ENCODE data around the gene ELMO1. TPM values are rescaled to one million over a fixed set of nuclear protein-coding genes. Genes with fewer than 3 reads are reported as not detected.

ELMO1 gene
- polyA plus RNA-seq, 1 experiment = not detected

DNA sequence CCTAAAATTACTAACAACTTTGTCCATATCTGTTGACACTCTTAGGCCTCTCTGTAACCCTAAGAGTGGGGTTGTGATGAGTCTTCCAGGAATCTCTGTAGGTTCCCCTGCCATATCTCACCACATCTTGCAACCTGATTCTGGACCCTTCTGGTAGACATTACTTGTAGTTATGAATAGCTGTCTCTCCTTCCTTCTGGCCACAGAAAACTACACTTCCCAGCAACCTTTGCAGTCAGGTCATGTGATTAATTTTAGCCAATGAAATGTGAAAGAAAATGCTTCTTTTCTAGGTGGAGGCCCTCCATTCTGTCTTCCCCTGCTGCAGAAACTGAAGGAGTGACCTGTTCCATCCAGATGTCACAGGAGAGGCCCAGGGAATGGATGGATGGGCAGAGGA, 576.8 kb downstream of the ELMO1 start:
- Histone ChIP-seq H3K27ac (ENCODE audit: low read depth, low read length) (no peak overlapping the region), H3K9me3 (ENCODE audit: control insufficient read depth, insufficient read depth, low read length) (no peaks in the 10 kb centered on the region), H3K4me3 (ENCODE audit: low read depth, low read length) (no peak overlapping the region), H3K27me3 (ENCODE audit: control insufficient read depth, insufficient read depth, low read length) (no peaks in the 10 kb centered on the region)
- no peak for DNase-seq (ENCODE audit: low read depth, low spot score)
- CTCF ChIA-PET = no interaction called here
- POLR2A ChIA-PET = no interaction called here
- TF ChIP-seq, protein P1, sequence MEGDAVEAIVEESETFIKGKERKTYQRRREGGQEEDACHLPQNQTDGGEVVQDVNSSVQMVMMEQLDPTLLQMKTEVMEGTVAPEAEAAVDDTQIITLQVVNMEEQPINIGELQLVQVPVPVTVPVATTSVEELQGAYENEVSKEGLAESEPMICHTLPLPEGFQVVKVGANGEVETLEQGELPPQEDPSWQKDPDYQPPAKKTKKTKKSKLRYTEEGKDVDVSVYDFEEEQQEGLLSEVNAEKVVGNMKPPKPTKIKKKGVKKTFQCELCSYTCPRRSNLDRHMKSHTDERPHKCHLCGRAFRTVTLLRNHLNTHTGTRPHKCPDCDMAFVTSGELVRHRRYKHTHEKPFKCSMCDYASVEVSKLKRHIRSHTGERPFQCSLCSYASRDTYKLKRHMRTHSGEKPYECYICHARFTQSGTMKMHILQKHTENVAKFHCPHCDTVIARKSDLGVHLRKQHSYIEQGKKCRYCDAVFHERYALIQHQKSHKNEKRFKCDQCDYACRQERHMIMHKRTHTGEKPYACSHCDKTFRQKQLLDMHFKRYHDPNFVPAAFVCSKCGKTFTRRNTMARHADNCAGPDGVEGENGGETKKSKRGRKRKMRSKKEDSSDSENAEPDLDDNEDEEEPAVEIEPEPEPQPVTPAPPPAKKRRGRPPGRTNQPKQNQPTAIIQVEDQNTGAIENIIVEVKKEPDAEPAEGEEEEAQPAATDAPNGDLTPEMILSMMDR (IDR thresholded peaks at IDR 0.05; ENCODE audit: low read depth, low read length) = no peak

DNA sequence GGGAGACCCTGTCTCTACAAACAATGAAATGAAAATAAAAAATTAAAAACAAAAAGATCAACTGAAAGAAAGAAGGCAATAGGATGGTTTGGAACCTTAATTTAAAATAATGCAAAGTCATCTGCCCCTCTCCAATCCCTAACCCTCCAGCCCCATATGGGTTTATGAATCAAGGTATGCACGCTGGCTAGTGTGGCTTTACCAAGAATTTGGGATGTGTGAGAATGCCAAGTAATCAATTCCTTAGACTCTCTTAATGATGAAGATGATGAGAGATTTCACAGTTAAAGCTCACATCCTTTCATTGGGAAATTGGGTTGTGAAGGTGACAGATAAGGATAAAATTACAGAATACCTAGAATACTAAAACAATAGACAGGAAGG, 577.3 kb downstream of the ELMO1 start:
- Histone ChIP-seq H3K27me3 (ENCODE audit: control insufficient read depth, insufficient read depth, low read length) (no peaks in the 10 kb centered on the region), H3K27ac (ENCODE audit: low read depth, low read length) (no peak overlapping the region), H3K9me3 (ENCODE audit: control insufficient read depth, insufficient read depth, low read length) (no peaks in the 10 kb centered on the region), H3K4me3 (ENCODE audit: low read depth, low read length) (no peak overlapping the region)
- CTCF ChIA-PET = no interaction called here
- TF ChIP-seq, protein P1 (IDR thresholded peaks at IDR 0.05; ENCODE audit: low read depth, low read length) = no peak
- no peak for DNase-seq (ENCODE audit: low read depth, low spot score)
- POLR2A ChIA-PET = no interaction called here

DNA sequence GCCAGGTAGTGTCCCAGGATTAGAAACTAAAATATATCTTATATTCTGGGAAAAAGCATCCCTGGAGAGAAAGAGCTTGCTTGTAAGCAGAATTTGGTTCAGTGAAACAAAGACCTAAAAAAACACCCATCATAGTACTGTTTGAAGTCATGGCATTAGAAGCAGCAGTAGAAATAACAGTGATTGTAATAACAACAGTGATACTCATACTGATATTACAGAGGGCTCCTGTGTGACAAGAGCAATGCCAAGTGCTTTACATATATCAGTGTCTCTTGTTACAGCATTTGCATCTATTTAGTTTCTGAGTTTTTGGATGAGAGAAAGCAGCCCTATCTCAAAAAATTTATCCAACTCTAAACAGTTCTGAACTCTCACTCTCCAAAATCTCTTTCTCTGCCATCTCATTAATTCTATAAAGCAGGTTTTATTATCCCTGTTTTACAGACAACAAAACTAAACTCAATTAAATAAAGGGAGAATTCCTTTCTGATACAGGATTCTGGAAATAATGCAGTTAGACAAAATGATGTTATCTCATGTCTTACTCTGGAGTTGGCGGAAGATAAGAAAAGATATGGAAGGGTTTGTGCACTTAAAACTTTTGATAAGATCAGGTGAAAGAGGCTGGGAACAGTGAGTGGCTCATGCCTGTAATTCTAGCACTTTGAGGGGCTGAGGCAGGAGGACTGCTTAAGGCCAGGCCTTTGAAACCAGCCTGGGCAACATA, 577.9 kb downstream of the ELMO1 start:
- Histone ChIP-seq H3K27ac (ENCODE audit: low read depth, low read length) (no peak overlapping the region), H3K27me3 (ENCODE audit: control insufficient read depth, insufficient read depth, low read length) (no peaks in the 10 kb centered on the region), H3K4me3 (ENCODE audit: low read depth, low read length) (no peak overlapping the region), H3K9me3 (ENCODE audit: control insufficient read depth, insufficient read depth, low read length) (no peaks in the 10 kb centered on the region)
- CTCF ChIA-PET = interaction anchor here (0.6 kb wide), 1 partner anchor 8 kb away, joined by 3 read pairs; no protein-coding TSS in a partner anchor
- no peak for DNase-seq (ENCODE audit: low read depth, low spot score)
- TF ChIP-seq, protein P1 (IDR thresholded peaks at IDR 0.05; ENCODE audit: low read depth, low read length) = no peak
- POLR2A ChIA-PET = no interaction called here

DNA sequence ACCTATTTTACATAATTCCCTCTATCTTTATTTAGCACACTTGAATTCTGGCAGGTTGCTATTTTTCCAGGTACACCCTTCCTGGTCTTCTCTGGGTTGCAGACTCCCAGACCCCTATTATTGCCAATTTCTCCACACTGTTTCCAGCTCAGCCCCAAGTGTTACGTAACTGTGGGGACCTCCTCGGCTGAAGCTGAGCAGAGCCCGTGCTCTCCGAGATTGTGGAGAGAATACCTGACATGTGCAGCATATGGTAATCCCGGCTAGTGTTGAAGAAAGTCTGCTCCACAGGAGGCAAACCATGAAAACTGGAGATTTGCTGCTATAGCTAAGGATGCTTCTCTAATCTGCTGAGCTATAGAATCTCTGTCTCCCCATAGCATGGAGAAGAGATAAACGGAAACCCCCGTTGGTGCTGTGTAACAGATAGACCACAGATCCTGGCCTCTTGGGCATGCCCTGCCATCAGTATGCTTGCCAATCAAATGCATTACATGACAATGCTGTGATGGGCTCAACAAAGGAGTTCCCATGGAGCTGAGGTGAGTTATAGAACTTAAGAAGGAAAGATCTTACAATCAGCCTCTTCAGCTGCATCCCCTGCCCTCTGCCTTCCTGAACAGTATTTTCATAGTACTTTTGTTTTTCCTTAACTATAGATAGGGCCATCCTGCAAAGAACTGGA, 579.8 kb downstream of the ELMO1 start:
- Histone ChIP-seq H3K9me3 (ENCODE audit: control insufficient read depth, insufficient read depth, low read length) (no peaks in the 10 kb centered on the region), H3K27ac (ENCODE audit: low read depth, low read length) (no peak overlapping the region), H3K27me3 (ENCODE audit: control insufficient read depth, insufficient read depth, low read length) (no peaks in the 10 kb centered on the region), H3K4me3 (ENCODE audit: low read depth, low read length) (no peak overlapping the region)
- ChIA-PET CTCF (no interaction called here), POLR2A (no interaction called here)
- DNase-seq (ENCODE audit: low read depth, low spot score) = no peak
- TF ChIP-seq, protein P1 (IDR thresholded peaks at IDR 0.05; ENCODE audit: low read depth, low read length) = no peak

DNA sequence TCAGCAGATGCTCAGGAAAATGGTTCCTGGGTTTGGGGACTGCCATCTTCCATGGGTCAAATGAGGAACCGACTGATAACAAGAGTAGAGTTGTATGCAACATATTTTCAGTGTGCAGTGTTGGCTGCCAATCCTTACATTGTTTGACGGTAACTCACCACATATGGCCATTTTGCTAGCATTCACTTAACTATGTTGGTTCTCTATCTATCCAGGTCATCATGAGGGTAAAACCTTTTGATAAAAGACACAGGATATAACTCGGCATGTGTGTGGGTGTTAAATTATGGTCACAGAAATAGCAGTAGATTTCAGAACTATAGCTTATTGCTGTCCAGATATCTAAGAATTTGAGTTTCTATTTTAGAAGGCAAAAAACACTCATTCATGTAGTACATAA, 583.6 kb downstream of the ELMO1 start:
- no peaks in the 10 kb centered on the region for H3K27me3 ChIP-seq (ENCODE audit: control insufficient read depth, insufficient read depth, low read length)
- POLR2A ChIA-PET = no interaction called here
- H3K27ac ChIP-seq (ENCODE audit: low read depth, low read length) = no peak overlapping the region
- no peak for DNase-seq (ENCODE audit: low read depth, low spot score)
- H3K9me3 ChIP-seq (ENCODE audit: control insufficient read depth, insufficient read depth, low read length) = no peaks in the 10 kb centered on the region
- H3K4me3 ChIP-seq (ENCODE audit: low read depth, low read length) = no peak overlapping the region
- CTCF ChIA-PET = no interaction called here
- TF ChIP-seq, protein P1 (IDR thresholded peaks at IDR 0.05; ENCODE audit: low read depth, low read length) = no peak
